GM19455 (cell line): Measurements from ENCODE around the gene PKP3.

Experiments used
- ATAC-seq: cut with Tn5 transposase; IDR thresholded peaks from one replicate; pipeline ENCODE4 v1.9.1; 2021; ENCODE audit not compliant: unreplicated experiment

Gene PKP3

GRCh38 chr11:444396-445144 lies 50.6 kb downstream of the PKP3 start:
- no peak for ATAC-seq

- ATAC-seq = no peak
Observed at GRCh38 chr11:445765-446588, 52.0 kb downstream of the PKP3 start.

- ATAC-seq = no peak
Observed at GRCh38 chr11:446891-447290, 52.9 kb downstream of the PKP3 start.

- ATAC-seq = peak; percentile 46
Observed at GRCh38 chr11:447923-448731, 54.1 kb downstream of the PKP3 start.

- peak; percentile 68 for ATAC-seq
Observed at GRCh38 chr11:449889-450808, 56.1 kb downstream of the PKP3 start, which contains the start of gene PTDSS2. TSS of gene PTDSS2 (plus strand) at chr11:450279. CDS start at chr11:450456, 177 bp downstream.

GRCh38 chr11:450809-451451 lies 56.9 kb downstream of the PKP3 start:
- no peak for ATAC-seq

GRCh38 chr11:451738-452137 lies 57.7 kb downstream of the PKP3 start:
- ATAC-seq = no peak

- no peak for ATAC-seq
Observed at GRCh38 chr11:452203-452744, 58.3 kb downstream of the PKP3 start.

GRCh38 chr11:452916-453527 lies 59.0 kb downstream of the PKP3 start:
- ATAC-seq = no peak

- no peak for ATAC-seq
Observed at GRCh38 chr11:453564-453963, 59.6 kb downstream of the PKP3 start.

- no peak for ATAC-seq
Observed at GRCh38 chr11:454043-454442, 60.0 kb downstream of the PKP3 start.
